ENCODE measurements around the gene HYAL3. TPM values are rescaled to one million over a fixed set of nuclear protein-coding genes. Genes with fewer than 3 reads are reported as not detected.

HYAL3 gene
- total RNA-seq, 2 experiments from 2014 or later, result 9.7 to 12.7 TPM

GRCh38 chr3:50327943-50328691, 28.9 kb upstream of the HYAL3 start, which contains the start of gene TUSC2:
Gene TUSC2 (minus strand): TSS chr3:50328223. CDS start chr3:50328099, 124 bp downstream.
- DNase-seq (peak; percentile 97), ATAC-seq (peak; percentile 91)
- Mint-ChIP-seq H3K36me3 (ENCODE audit: low read depth) (peaks cover 51% of the 10 kb centered on the region), H3K4me1 (ENCODE audit: low read depth) (peaks cover 42% of the 10 kb centered on the region), H3K9me3 (ENCODE audit: insufficient read depth) (no peaks in the 10 kb centered on the region), H3K27me3 (ENCODE audit: low read depth) (no peaks in the 10 kb centered on the region), H3K27ac (peak within 1 kb of the TSS; percentile 89), H3K4me3 (peak within 1 kb of the TSS; percentile 87)
- ChIA-PET POLR2A (interaction anchor here (0.9 to 3.1 kb wide), 5 partner anchors 9 to 82 kb away, joined by 3 to 40 read pairs (median 10); partner anchors contain the start of genes HYAL3, NAA80 and RASSF1), CTCF (interaction anchor here (0.8 to 2.9 kb wide), 5 partner anchors 9 to 81 kb away, joined by 3 to 22 read pairs (median 5); no protein-coding TSS in a partner anchor)

GRCh38 chr3:50327129-50327528, 27.9 kb upstream of the HYAL3 start:
- Mint-ChIP-seq H3K4me3 (peak overlapping the region; percentile 87), H3K36me3 (ENCODE audit: low read depth) (peaks cover 43% of the 10 kb centered on the region), H3K27me3 (ENCODE audit: low read depth) (no peaks in the 10 kb centered on the region), H3K9me3 (ENCODE audit: insufficient read depth) (no peaks in the 10 kb centered on the region), H3K4me1 (ENCODE audit: low read depth) (peaks cover 41% of the 10 kb centered on the region), H3K27ac (peak overlapping the region; percentile 83)
- ATAC-seq (no peak), DNase-seq (no peak)
- CTCF ChIA-PET, result interaction anchor here (0.8 to 2.9 kb wide), 5 partner anchors 8 to 133 kb away, joined by 3 to 22 read pairs (median 6); partner anchors contain the start of genes HYAL3 and NAA80
- POLR2A ChIA-PET, result interaction anchor here (0.8 to 3.1 kb wide), 6 partner anchors 9 to 81 kb away, joined by 3 to 40 read pairs (median 8); partner anchors contain the start of genes HYAL3, NAA80 and RASSF1

DNA sequence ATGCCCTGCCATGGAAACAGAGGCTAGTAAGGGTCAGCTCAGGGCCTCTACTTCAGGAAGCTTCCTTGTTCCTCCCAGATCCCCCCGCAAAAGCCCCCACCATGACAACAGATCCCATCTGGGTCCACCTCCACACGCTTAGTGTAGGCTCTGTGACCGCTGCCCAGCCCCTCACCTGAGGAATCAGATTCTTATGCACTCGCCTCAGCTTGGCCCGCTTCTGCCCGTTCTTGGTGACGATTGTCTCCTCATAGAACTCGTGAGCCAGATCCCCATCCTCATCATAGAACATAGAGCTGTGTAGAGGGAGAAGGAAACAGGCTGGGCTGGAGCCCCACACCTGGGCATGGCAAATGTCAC, 27.0 kb upstream of the HYAL3 start:
- ChIA-PET CTCF (interaction anchor here (1.1 to 1.4 kb wide), 2 partner anchors 27 to 132 kb away, joined by 3 to 6 read pairs; partner anchors contain the start of genes HYAL3 and NAA80), POLR2A (no interaction called here)
- DNase-seq, result no peak
- H3K27me3 Mint-ChIP-seq (ENCODE audit: low read depth), result no peaks in the 10 kb centered on the region
- H3K4me1 Mint-ChIP-seq (ENCODE audit: low read depth), result peaks cover 37% of the 10 kb centered on the region
- no peak overlapping the region for H3K27ac Mint-ChIP-seq
- peak overlapping the region; percentile 18 for H3K4me3 Mint-ChIP-seq
- H3K36me3 Mint-ChIP-seq (ENCODE audit: low read depth), result peaks cover 35% of the 10 kb centered on the region
- ATAC-seq, result no peak
- no peaks in the 10 kb centered on the region for H3K9me3 Mint-ChIP-seq (ENCODE audit: insufficient read depth)

- ChIA-PET CTCF (interaction anchor here (1.1 to 7.4 kb wide), 7 partner anchors 9 to 132 kb away, joined by 3 to 113 read pairs (median 11); partner anchors contain the start of genes HYAL1, HYAL3, IFRD2 and NAA80), POLR2A (interaction anchor here (0.6 kb wide), 1 partner anchor 69 kb away, joined by 3 read pairs; no protein-coding TSS in a partner anchor)
- Mint-ChIP-seq H3K4me3 (no peak overlapping the region), H3K27ac (no peak overlapping the region), H3K36me3 (ENCODE audit: low read depth) (peaks cover 29% of the 10 kb centered on the region), H3K27me3 (ENCODE audit: low read depth) (no peaks in the 10 kb centered on the region), H3K9me3 (ENCODE audit: insufficient read depth) (no peaks in the 10 kb centered on the region), H3K4me1 (ENCODE audit: low read depth) (peaks cover 38% of the 10 kb centered on the region)
- ATAC-seq (no peak), DNase-seq (no peak)
Measured at GRCh38 chr3:50325497-50326181, 26.4 kb upstream of the HYAL3 start.

DNA sequence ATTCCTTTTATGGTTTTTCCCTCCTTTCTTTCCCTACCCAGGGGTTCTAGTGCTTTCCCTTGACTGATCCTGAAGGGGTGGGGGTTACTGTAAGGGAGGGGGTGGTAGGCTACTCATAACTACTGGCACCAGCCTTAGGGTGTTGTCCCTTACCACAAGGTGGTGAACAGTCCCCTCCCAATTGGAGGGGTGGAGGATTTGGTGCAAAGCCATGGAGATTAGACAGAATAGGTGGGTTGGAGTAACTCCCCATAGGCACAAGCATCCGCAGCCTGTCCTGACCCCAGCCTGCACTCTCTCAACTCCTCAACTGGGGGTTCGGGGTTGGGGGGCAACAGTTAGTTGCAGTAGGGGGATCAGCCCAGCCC, 25.9 kb upstream of the HYAL3 start:
- ChIA-PET CTCF (interaction anchor here (1.3 to 7.4 kb wide), 10 partner anchors 9 to 95 kb away, joined by 5 to 113 read pairs (median 10); partner anchors contain the start of genes HYAL1, HYAL3, IFRD2 and NAA80), POLR2A (no interaction called here)
- Mint-ChIP-seq H3K27me3 (ENCODE audit: low read depth) (no peaks in the 10 kb centered on the region), H3K9me3 (ENCODE audit: insufficient read depth) (no peaks in the 10 kb centered on the region), H3K27ac (no peak overlapping the region), H3K4me3 (no peak overlapping the region), H3K4me1 (ENCODE audit: low read depth) (peaks cover 43% of the 10 kb centered on the region), H3K36me3 (ENCODE audit: low read depth) (peaks cover 25% of the 10 kb centered on the region)
- DNase-seq, result no peak
- no peak for ATAC-seq

GRCh38 chr3:50324351-50325112, 25.3 kb upstream of the HYAL3 start:
- CTCF ChIA-PET, result interaction anchor here (0.5 to 7.4 kb wide), 21 partner anchors 9 to 1930 kb away, joined by 3 to 113 read pairs (median 7); partner anchors contain the start of genes HYAL1, HYAL3, IFRD2 and LSMEM2
- no peaks in the 10 kb centered on the region for H3K27me3 Mint-ChIP-seq (ENCODE audit: low read depth)
- DNase-seq, result peak; percentile 77
- no peak overlapping the region for H3K4me3 Mint-ChIP-seq
- POLR2A ChIA-PET, result interaction anchor here (0.6 to 3.8 kb wide), 5 partner anchors 10 to 32 kb away, joined by 3 to 20 read pairs (median 4); partner anchors contain the start of genes HYAL3, IFRD2 and NAA80
- peak; percentile 27 for ATAC-seq
- peak overlapping the region; percentile 24 for H3K27ac Mint-ChIP-seq
- peaks cover 46% of the 10 kb centered on the region for H3K4me1 Mint-ChIP-seq (ENCODE audit: low read depth)
- H3K36me3 Mint-ChIP-seq (ENCODE audit: low read depth), result peaks cover 21% of the 10 kb centered on the region
- H3K9me3 Mint-ChIP-seq (ENCODE audit: insufficient read depth), result no peaks in the 10 kb centered on the region

GRCh38 chr3:50323614-50324199, 24.5 kb upstream of the HYAL3 start:
- Mint-ChIP-seq H3K36me3 (ENCODE audit: low read depth) (peaks cover 21% of the 10 kb centered on the region), H3K4me1 (ENCODE audit: low read depth) (peaks cover 46% of the 10 kb centered on the region), H3K27me3 (ENCODE audit: low read depth) (no peaks in the 10 kb centered on the region), H3K9me3 (ENCODE audit: insufficient read depth) (no peaks in the 10 kb centered on the region), H3K4me3 (no peak overlapping the region), H3K27ac (peak overlapping the region; percentile 43)
- ChIA-PET CTCF (interaction anchor here (0.5 to 7.4 kb wide), 21 partner anchors 8 to 1931 kb away, joined by 3 to 113 read pairs (median 7); partner anchors contain the start of genes HYAL1, HYAL3, IFRD2 and LSMEM2), POLR2A (interaction anchor here (0.8 to 3.8 kb wide), 5 partner anchors 11 to 31 kb away, joined by 4 to 20 read pairs (median 4); partner anchors contain the start of genes HYAL3, IFRD2 and NAA80)
- ATAC-seq (no peak), DNase-seq (no peak)

GRCh38 chr3:50323092-50323600, 23.9 kb upstream of the HYAL3 start:
- peak overlapping the region; percentile 43 for H3K27ac Mint-ChIP-seq

GRCh38 chr3:50322386-50323091, 23.3 kb upstream of the HYAL3 start, which contains the start of gene HYAL2:
Gene HYAL2 (minus strand): TSS chr3:50322745. CDS start chr3:50320489, 2,256 bp downstream.
- ChIA-PET CTCF (interaction anchor here (1.4 to 7.4 kb wide), 4 partner anchors 15 to 76 kb away, joined by 3 to 113 read pairs (median 30); partner anchors contain the start of genes HYAL1, HYAL3 and NAA80), POLR2A (interaction anchor here (0.8 to 3.8 kb wide), 5 partner anchors 12 to 30 kb away, joined by 4 to 20 read pairs (median 4); partner anchors contain the start of genes IFRD2 and RASSF1)
- no peaks in the 10 kb centered on the region for H3K9me3 Mint-ChIP-seq (ENCODE audit: insufficient read depth)
- H3K27ac Mint-ChIP-seq, result peak within 1 kb of the TSS; percentile 95
- ATAC-seq (no peak), DNase-seq (no peak)
- H3K27me3 Mint-ChIP-seq (ENCODE audit: low read depth), result no peaks in the 10 kb centered on the region
- H3K4me3 Mint-ChIP-seq, result peak within 1 kb of the TSS; percentile 89
- H3K4me1 Mint-ChIP-seq (ENCODE audit: low read depth), result peaks cover 44% of the 10 kb centered on the region
- H3K36me3 Mint-ChIP-seq (ENCODE audit: low read depth), result peaks cover 14% of the 10 kb centered on the region

More at GRCh38 chr3:50323092-50323600, 23.9 kb upstream of the HYAL3 start:
- H3K9me3 Mint-ChIP-seq (ENCODE audit: insufficient read depth), result no peaks in the 10 kb centered on the region
- H3K27me3 Mint-ChIP-seq (ENCODE audit: low read depth), result no peaks in the 10 kb centered on the region
- H3K4me3 Mint-ChIP-seq, result no peak overlapping the region
- POLR2A ChIA-PET, result interaction anchor here (0.8 to 3.8 kb wide), 3 partner anchors 12 to 31 kb away, joined by 4 to 20 read pairs (median 4); partner anchors contain the start of gene IFRD2
- peaks cover 16% of the 10 kb centered on the region for H3K36me3 Mint-ChIP-seq (ENCODE audit: low read depth)
- H3K4me1 Mint-ChIP-seq (ENCODE audit: low read depth), result peaks cover 44% of the 10 kb centered on the region
- DNase-seq (peak; percentile 20), ATAC-seq (no peak)
- CTCF ChIA-PET, result interaction anchor here (1.1 to 7.4 kb wide), 5 partner anchors 8 to 89 kb away, joined by 4 to 113 read pairs (median 17); partner anchors contain the start of genes HYAL1, HYAL3 and NAA80

All from activated CD8-positive, alpha-beta T cell treated with anti-CD3 and anti-CD28 coated beads, Interleukin-2, amount 10 ng/mL, durations not matched to agents 7 days and 5 days (primary cell).